H9 (cell line): Measurements from ENCODE around the gene MYLK. TPM values are rescaled to one million over a fixed set of nuclear protein-coding genes. Genes with fewer than 3 reads are reported as not detected.

Experiments
- DNase-seq: peaks from one replicate; pipeline ENCODE4 v3.0.0-alpha.2; 2017
- H2AFZ ChIP-seq: one replicate; pipeline ENCODE4 v1.6.1; 2013; ENCODE audit warnings: mild to moderate bottlenecking, low read length, control low read depth, moderate library complexity
- H2AK5ac ChIP-seq: 2 replicates; pipeline ENCODE4 v1.6.1; 2013; ENCODE audit warnings: low read length, control low read depth, mixed read lengths; ENCODE audit not compliant: insufficient read length
- H2BK120ac ChIP-seq: one replicate; pipeline ENCODE4 v1.6.1; 2013; ENCODE audit warnings: low read depth, mild to moderate bottlenecking, low read length, control low read depth, inconsistent platforms; ENCODE audit not compliant: poor library complexity, severe bottlenecking
- H2BK12ac ChIP-seq: 2 replicates; pipeline ENCODE4 v1.6.1; 2013; ENCODE audit warnings: low read length, control low read depth, mixed read lengths, low read depth; ENCODE audit not compliant: insufficient read length
- H2BK15ac ChIP-seq: 2 replicates; pipeline ENCODE4 v1.6.1; 2013; ENCODE audit warnings: low read depth, low read length, control low read depth
- H2BK20ac ChIP-seq: one replicate; pipeline ENCODE4 v1.6.1; 2013; ENCODE audit warnings: low read depth, mild to moderate bottlenecking, low read length, control low read depth, inconsistent platforms; ENCODE audit not compliant: poor library complexity, severe bottlenecking
- H2BK5ac ChIP-seq: 2 replicates; pipeline ENCODE4 v1.6.1; 2013; ENCODE audit warnings: low read length, control low read depth, mixed read lengths; ENCODE audit not compliant: insufficient read length
- H3K14ac ChIP-seq: 2 replicates; pipeline ENCODE4 v1.6.1; 2013; ENCODE audit warnings: low read length, control low read depth; ENCODE audit not compliant: insufficient read depth
- H3K18ac ChIP-seq: 2 replicates; pipeline ENCODE4 v1.6.1; 2013; ENCODE audit warnings: low read depth, mild to moderate bottlenecking, mixed read lengths, low read length, control low read depth; ENCODE audit not compliant: insufficient read length
- H3K23ac ChIP-seq: 2 replicates; pipeline ENCODE4 v1.6.1; 2013; ENCODE audit warnings: low read length, control low read depth, mixed read lengths, low read depth; ENCODE audit not compliant: insufficient read length
- H3K23me2 ChIP-seq: 2 replicates; pipeline ENCODE4 v1.6.1; 2013; ENCODE audit warnings: low read depth, mild to moderate bottlenecking, mixed read lengths, low read length, control low read depth; ENCODE audit not compliant: insufficient read length, poor library complexity, severe bottlenecking
- H3K27ac ChIP-seq: 2 replicates; pipeline ENCODE4 v1.5.1; 2013; ENCODE audit warnings: low read length, control low read depth, mixed read lengths, low read depth; ENCODE audit not compliant: insufficient read length
- H3K27me3 ChIP-seq: 2 replicates; pipeline ENCODE4 v1.6.1; 2013; ENCODE audit warnings: low read length, control low read depth, inconsistent platforms; ENCODE audit not compliant: insufficient read depth
- H3K4ac ChIP-seq: 2 replicates; pipeline ENCODE4 v1.6.1; 2013; ENCODE audit warnings: low read depth, mild to moderate bottlenecking, control low read depth, inconsistent platforms, low read length, moderate library complexity
- H3K4me1 ChIP-seq: 2 replicates; pipeline ENCODE4 v1.6.1; 2013; ENCODE audit warnings: low read length, control low read depth, inconsistent platforms; ENCODE audit not compliant: insufficient read depth
- H3K4me2 ChIP-seq: 2 replicates; pipeline ENCODE4 v1.6.1; 2013; ENCODE audit warnings: low read length, control low read depth, mixed read lengths; ENCODE audit not compliant: insufficient read length, insufficient read depth
- H3K56ac ChIP-seq: 2 replicates; pipeline ENCODE4 v1.6.1; 2013; ENCODE audit warnings: low read depth, mild to moderate bottlenecking, mixed read lengths, low read length, control low read depth; ENCODE audit not compliant: insufficient read length
- H3K79me1 ChIP-seq: 2 replicates; pipeline ENCODE4 v1.6.1; 2013; ENCODE audit warnings: low read depth, mild to moderate bottlenecking, moderate library complexity, low read length, control low read depth, inconsistent platforms; ENCODE audit not compliant: insufficient read depth, poor library complexity, severe bottlenecking
- H3K79me2 ChIP-seq: 2 replicates; pipeline ENCODE4 v1.6.1; 2013; ENCODE audit warnings: low read length, control low read depth, inconsistent platforms; ENCODE audit not compliant: insufficient read depth
- H3K9ac ChIP-seq: 2 replicates; pipeline ENCODE4 v1.6.1; 2013; ENCODE audit warnings: low read length, control low read depth, mixed read lengths; ENCODE audit not compliant: insufficient read length; ENCODE audit errors: extremely low read depth
- H3K9me3 ChIP-seq: one replicate; pipeline ENCODE4 v1.6.1; 2013; ENCODE audit warnings: low read depth, low read length, inconsistent platforms; ENCODE audit not compliant: control insufficient read depth
- H3T11ph ChIP-seq: one replicate; pipeline ENCODE4 v1.6.1; 2013; ENCODE audit warnings: mild to moderate bottlenecking, low read length, control low read depth, inconsistent platforms
- H4K20me1 ChIP-seq: one replicate; pipeline ENCODE4 v1.6.1; 2013; ENCODE audit not compliant: control insufficient read depth, insufficient read length, insufficient read depth
- H4K5ac ChIP-seq: 2 replicates; pipeline ENCODE4 v1.6.1; 2013; ENCODE audit warnings: low read depth, mild to moderate bottlenecking, mixed read lengths, low read length, control low read depth; ENCODE audit not compliant: insufficient read length
- H4K8ac ChIP-seq: replicated peaks from 2 replicates; pipeline ENCODE4 v1.6.1; 2013; ENCODE audit warnings: low read length, control low read depth, mixed read lengths, low read depth; ENCODE audit not compliant: insufficient read length
- H4K91ac ChIP-seq: 2 replicates; pipeline ENCODE4 v1.6.1; 2013; ENCODE audit warnings: low read depth, mild to moderate bottlenecking, moderate library complexity, mixed read lengths, low read length, control low read depth; ENCODE audit not compliant: insufficient read length
- H3K27ac Mint-ChIP-seq, 3 experiments: 2 replicates in 2 of 3; 3 replicates in 1 of 3; pipeline ENCODE4 v1.8.0; 2020 to 2021; ENCODE audit warnings: mixed read lengths in 3 of 3, mild to moderate bottlenecking in 1 of 3, moderate library complexity in 1 of 3
- H3K27me3 Mint-ChIP-seq: 2 replicates; pipeline ENCODE4 v1.8.0; 2021; ENCODE audit warnings: low read depth, mild to moderate bottlenecking, moderate library complexity, mixed read lengths
- H3K36me3 Mint-ChIP-seq, 3 experiments: 2 replicates in 2 of 3; 3 replicates in 1 of 3; pipeline ENCODE4 v1.8.0; 2020 to 2021; ENCODE audit warnings: low read depth in 3 of 3, mixed read lengths in 3 of 3; ENCODE audit not compliant: insufficient read depth in 1 of 3
- H3K4me1 Mint-ChIP-seq, 2 experiments: 2 replicates each; pipeline ENCODE4 v1.8.0; 2020; ENCODE audit warnings: mixed read lengths in 2 of 2
- H3K4me3 Mint-ChIP-seq, 2 experiments: 2 replicates in 1 of 2; 3 replicates in 1 of 2; pipeline ENCODE4 v1.8.0; 2020 to 2021; ENCODE audit warnings: mild to moderate bottlenecking in 2 of 2, mixed read lengths in 2 of 2, moderate library complexity in 1 of 2
- H3K9me3 Mint-ChIP-seq, 2 experiments: 2 replicates in 1 of 2; 3 replicates in 1 of 2; pipeline ENCODE4 v1.8.0; 2020; ENCODE audit warnings: mild to moderate bottlenecking in 2 of 2, mixed read lengths in 2 of 2, moderate library complexity in 1 of 2
- WGBS: extraction: QIAGEN DNeasy Blood & Tissue Kit; methylation state at CpG from one replicate; pipeline ENCODE4 v1.1.7; 2013; ENCODE audit warnings: missing lambda C conversion rate, low lambda C conversion rate, mixed read lengths; ENCODE audit not compliant: insufficient read length; ENCODE audit errors: extremely low coverage; 5-methylcytosine and 5-hydroxymethylcytosine counted together
- total RNA-seq: library from RNA; stranded (reverse); gene quantifications from 2 replicates; pipeline ENCODE4 v1.2.1, GENCODE V29; 2021
- TF ChIP-seq, protein P1 (sequence below): fragments of 200-600 bp; sonication (generic); conservative IDR thresholded peaks from 3 replicates; pipeline ENCODE4 v1.8.0; 2021; ENCODE audit warnings: antibody characterized with exemption, mild to moderate bottlenecking

Gene MYLK
- total RNA-seq, 1 experiment from 2014 or later, result 10.1 TPM

DNA sequence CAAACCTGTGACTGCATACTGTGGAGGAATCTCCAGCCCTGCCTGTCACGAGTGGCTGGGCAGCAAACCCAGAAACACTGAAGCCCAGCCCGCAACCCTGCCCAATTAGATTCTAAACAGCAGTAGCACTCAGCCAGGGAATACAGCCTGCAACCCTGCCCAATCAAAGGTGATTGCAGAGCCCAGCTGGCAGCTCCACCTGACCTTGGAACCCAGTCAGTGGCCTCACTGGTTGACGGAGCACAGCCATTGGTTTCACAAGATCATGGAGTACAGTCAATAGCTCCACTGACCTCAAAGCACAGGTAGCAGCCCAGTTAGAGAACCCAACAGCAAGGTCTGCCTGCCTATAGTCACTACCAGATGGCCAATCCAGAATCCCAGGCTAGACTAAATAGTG is 35.2 kb upstream of the MYLK start:
- Mint-ChIP-seq H3K4me3 (no peak overlapping the region), H3K27me3 (no peaks in the 10 kb centered on the region), H3K9me3 (peaks cover 3 to 5% of the 10 kb centered on the region in 2 experiments; a peak in 3 of 5 replicates), H3K36me3 (peaks cover 37 to 61% (median 53%) of the 10 kb centered on the region in 3 experiments), H3K4me1 (no peaks in the 10 kb centered on the region), H3K27ac (no peak overlapping the region)
- Histone ChIP-seq H4K5ac (no peak overlapping the region), H4K91ac (no peak overlapping the region), H4K8ac (no peak overlapping the region), H3K23ac (no peak overlapping the region), H3K79me2 (no peaks in the 10 kb centered on the region), H2AFZ (no peak overlapping the region), H3K9ac (no peak overlapping the region), H3K56ac (no peak overlapping the region), H3K4me1 (no peaks in the 10 kb centered on the region), H2BK120ac (no peak overlapping the region), H2BK5ac (no peak overlapping the region), H2BK20ac (no peak overlapping the region), H3K27ac (no peak overlapping the region), H4K20me1 (no peaks in the 10 kb centered on the region), H2BK12ac (no peak overlapping the region), H3K27me3 (no peaks in the 10 kb centered on the region), H2BK15ac (no peak overlapping the region), H3K18ac (no peak overlapping the region), H3K23me2 (no peaks in the 10 kb centered on the region), H2AK5ac (no peak overlapping the region), H3K14ac (no peak overlapping the region), H3T11ph (no peak overlapping the region), H3K79me1 (no peaks in the 10 kb centered on the region), H3K9me3 (no peaks in the 10 kb centered on the region), H3K4me2 (no peak overlapping the region), H3K4ac (no peak overlapping the region)
- TF ChIP-seq, protein P1, sequence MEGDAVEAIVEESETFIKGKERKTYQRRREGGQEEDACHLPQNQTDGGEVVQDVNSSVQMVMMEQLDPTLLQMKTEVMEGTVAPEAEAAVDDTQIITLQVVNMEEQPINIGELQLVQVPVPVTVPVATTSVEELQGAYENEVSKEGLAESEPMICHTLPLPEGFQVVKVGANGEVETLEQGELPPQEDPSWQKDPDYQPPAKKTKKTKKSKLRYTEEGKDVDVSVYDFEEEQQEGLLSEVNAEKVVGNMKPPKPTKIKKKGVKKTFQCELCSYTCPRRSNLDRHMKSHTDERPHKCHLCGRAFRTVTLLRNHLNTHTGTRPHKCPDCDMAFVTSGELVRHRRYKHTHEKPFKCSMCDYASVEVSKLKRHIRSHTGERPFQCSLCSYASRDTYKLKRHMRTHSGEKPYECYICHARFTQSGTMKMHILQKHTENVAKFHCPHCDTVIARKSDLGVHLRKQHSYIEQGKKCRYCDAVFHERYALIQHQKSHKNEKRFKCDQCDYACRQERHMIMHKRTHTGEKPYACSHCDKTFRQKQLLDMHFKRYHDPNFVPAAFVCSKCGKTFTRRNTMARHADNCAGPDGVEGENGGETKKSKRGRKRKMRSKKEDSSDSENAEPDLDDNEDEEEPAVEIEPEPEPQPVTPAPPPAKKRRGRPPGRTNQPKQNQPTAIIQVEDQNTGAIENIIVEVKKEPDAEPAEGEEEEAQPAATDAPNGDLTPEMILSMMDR, result no peak
- DNase-seq, result no peak
- no CpG with 5 or more reads among the region's 3 CpGs for WGBS
